NCI-H2196 (cell line): Measurements from ENCODE around the gene WEE1.
"Not testable (repeated sequence)": the region's sequence is repeated elsewhere in the genome, so short reads cannot be mapped to it uniquely, and the experiment has no call there.

Experiments
- DNase-seq: peaks from one replicate; lab custom pipeline; 2025; ENCODE audit not compliant: unreplicated experiment; lab: John Stamatoyannopoulos, UW

Gene WEE1

GRCh38 chr11:9596926-9597464, 23.5 kb downstream of the WEE1 start:
- DNase-seq, result no peak

GRCh38 chr11:9600166-9600565, 26.7 kb downstream of the WEE1 start:
- no peak for DNase-seq

- no peak for DNase-seq
Observed at GRCh38 chr11:9600644-9601036, 27.2 kb downstream of the WEE1 start.

GRCh38 chr11:9601037-9601875, 27.8 kb downstream of the WEE1 start:
- no peak for DNase-seq

GRCh38 chr11:9601876-9602199, 28.4 kb downstream of the WEE1 start:
- no peak for DNase-seq

- not testable (repeated sequence) for DNase-seq
Observed at GRCh38 chr11:9603214-9603613, 29.7 kb downstream of the WEE1 start.

GRCh38 chr11:9604134-9604533, 30.7 kb downstream of the WEE1 start:
- DNase-seq, result no peak

GRCh38 chr11:9605742-9606141, 32.3 kb downstream of the WEE1 start:
- DNase-seq, result no peak

GRCh38 chr11:9606809-9607510, 33.5 kb downstream of the WEE1 start:
- DNase-seq, result no peak

- no peak for DNase-seq
Observed at GRCh38 chr11:9607511-9607899, 34.0 kb downstream of the WEE1 start.

GRCh38 chr11:9609002-9609759, 35.7 kb downstream of the WEE1 start:
- DNase-seq, result no peak

- no peak for DNase-seq
Observed at GRCh38 chr11:9609841-9610240, 36.4 kb downstream of the WEE1 start.

- DNase-seq, result peak; percentile 93
Observed at GRCh38 chr11:9613118-9613829, 39.8 kb downstream of the WEE1 start.

GRCh38 chr11:9613830-9614762, 40.6 kb downstream of the WEE1 start:
- peak; percentile 67 for DNase-seq

- DNase-seq, result no peak
Observed at GRCh38 chr11:9615031-9615451, 41.6 kb downstream of the WEE1 start.

GRCh38 chr11:9616042-9616675, 42.7 kb downstream of the WEE1 start:
- no peak for DNase-seq

GRCh38 chr11:9616858-9617257, 43.4 kb downstream of the WEE1 start:
- DNase-seq, result no peak

- DNase-seq, result no peak
Observed at GRCh38 chr11:9617940-9618339, 44.5 kb downstream of the WEE1 start.

- DNase-seq, result no peak
Observed at GRCh38 chr11:9619004-9619403, 45.5 kb downstream of the WEE1 start.
